ENCODE results near the gene SSH2.
A peak's percentile ranks its signal among the peaks of the same experiment; 100 is the strongest.

SSH2 gene

DNA sequence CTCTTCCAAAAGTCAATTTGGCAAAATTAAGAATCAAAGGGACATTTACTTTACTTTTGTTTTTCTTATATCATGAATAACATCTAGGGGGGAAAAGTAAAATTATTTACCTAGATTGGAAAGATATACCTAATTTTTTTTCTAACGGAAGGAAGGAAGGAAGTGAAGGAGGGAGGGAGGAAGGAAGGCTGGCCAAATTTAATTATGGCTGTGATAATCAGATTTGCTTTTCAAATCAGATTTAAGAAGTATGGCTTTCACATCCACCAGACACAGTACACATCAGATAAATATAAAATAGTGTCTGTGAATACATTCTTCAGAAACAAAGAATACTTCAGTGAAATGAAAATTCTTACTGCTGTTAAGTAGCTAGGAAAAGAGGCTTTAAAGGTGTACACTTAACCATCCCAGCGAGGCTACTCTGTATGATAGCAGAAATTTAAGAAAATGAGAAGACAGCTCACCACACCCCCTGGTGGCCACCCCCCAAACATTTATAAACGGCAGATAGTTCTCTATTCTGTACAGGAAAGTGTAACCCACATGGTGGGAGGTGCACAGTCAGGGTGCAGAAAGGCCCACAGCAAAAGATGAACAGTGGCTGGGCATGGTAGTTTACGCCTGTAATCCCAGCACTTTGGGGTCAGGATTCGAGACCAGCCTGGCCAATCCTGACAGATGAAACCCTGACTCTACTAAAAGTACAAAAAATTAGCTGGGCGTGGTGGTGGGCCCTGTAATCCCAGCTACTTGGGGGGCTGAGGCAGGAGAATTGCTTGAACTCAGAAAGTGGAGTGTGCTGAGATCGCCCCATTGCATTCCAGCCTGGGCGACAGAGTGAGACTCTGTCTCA lies 150.8 kb downstream of the SSH2 start:
- DNase-seq (peak; percentile 82), ATAC-seq (peak; percentile 99)

DNA sequence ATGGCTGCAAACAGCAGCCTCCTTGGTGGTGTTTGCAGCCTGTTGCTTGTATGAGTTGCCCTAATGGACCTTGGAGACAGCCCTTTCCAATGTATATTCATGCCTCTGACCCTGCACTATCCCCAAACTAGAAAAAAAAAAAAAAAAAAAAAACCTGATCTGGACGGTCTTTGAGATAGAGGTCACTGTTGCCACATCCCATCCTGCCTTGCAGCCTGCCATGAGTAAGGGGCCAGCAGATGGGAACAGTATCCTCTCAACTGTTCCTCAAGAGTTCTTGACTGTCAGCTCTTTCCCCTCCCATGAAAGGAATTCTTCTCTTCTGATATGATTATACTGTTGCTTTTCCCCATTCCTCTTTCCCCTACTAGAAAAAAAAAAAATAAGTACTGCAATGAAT lies 152.4 kb downstream of the SSH2 start:
- no peak for ATAC-seq
- no peak for DNase-seq

DNA sequence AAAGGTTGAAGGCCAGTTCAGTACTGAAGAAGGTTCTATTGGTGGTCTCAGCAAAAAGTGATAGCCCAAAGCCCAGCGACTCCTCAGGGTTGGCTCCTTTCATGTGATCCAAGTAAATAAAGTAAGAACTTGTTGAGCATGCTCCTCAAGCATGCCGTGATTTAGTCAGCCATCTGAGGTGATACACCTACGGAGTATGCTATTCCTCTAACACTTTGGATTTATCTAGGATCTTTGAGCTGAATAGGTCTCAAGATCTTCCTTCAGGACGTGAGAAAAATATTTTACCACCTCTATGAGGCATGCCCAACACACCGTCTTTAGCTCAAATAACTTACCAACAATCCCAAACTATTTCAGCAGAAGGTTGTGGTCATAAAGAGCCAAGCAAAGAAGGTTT lies 154.0 kb downstream of the SSH2 start:
- DNase-seq (no peak), ATAC-seq (no peak)

DNA sequence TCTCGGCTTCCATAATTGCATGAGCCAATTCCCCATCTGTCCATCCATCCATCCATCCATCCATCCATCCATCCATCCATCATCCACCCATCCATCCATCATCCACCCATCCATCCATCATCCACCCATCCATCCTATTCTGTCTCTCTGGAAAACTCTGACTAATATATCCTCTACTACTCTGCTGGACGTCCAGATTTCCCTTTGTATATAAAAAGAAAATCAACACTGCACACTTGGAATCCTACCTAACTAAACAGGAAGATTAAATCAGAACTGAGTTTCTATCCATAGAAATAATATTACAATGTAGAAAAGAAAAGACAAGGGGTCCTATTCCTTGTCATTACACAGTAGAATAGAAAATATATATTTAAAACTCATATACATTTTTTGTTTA lies 157.0 kb downstream of the SSH2 start:
- ATAC-seq (no peak), DNase-seq (no peak)

DNA sequence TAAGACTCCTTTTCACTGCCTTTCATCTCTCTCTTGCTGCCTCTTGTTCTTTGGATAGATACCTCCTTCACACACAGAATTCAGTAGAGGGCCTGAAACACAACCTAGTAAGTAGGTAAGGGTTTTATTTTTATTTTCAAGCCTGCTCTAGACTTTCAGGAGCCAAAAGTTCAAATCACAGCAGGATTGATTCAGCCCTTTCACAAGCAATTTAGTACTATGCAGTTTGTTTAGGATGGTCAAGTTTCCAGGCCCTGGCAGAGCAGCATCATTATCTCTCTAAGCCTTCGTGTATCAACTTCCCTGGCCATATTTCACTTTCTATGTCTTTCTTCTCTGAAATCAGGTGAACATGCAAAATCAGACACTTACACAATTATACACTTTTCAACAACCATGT lies 158.5 kb downstream of the SSH2 start:
- no peak for DNase-seq
- ATAC-seq, result no peak

DNA sequence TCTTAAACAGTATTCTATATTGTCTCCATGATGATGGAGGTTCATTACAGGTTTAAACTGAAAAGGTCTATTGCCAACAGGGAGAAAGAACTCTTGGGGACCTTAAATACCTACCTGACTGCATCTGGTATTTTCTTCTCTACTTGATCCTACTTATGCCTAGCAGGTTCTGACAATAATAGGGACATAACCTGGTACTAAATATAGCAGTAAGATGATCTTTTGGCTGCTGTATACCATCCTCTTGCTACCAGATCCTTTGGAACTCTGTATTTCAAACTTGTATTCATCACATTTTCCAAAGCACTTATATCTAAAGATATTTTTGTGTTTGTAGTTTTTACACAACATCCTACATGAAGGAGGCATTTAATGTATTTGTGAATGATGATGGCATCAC lies 160.8 kb downstream of the SSH2 start:
- DNase-seq (no peak), ATAC-seq (no peak)

DNA sequence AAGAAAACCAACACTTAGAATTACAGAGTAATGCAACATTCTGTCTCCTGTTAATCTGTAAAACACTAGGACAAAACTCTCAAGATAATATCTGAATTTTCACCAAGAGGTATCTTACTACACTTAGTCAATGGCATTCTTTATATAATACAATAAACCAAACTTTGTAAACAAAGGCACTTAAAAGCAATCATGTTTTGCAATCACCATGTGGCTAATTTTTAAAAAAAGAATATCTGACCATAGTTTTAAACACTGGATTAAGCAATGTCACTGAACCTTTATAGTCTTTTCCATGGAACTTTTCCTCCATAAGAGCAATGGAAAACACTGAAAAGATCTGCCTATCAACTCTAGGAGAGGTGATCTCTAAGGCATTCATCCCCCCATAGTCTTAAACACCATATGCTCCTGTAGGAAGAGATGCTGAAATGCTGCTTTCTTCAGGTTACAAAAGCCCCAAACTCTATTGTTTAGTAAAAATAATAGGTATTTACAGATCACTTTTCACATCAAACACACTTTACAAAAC lies 163.2 kb downstream of the SSH2 start:
- DNase-seq, result no peak
- no peak for ATAC-seq

DNA sequence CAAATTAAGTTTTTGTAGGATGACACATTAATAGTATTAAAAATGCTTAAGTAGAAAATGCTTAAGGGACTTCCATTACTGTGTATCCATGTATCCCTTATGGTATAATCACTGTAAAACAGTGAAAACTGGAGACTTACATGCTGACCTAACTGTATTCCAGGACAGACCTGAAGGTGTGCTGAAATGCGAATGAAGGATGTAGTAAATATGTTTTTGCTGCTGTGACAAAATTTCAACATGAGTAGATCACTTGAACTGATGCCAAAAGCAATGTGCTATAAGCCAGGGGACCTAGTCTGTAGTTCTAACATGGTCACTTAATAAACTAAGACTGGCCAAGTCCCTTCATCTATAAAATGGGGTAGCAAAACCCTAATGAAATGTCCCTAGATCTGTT lies 165.3 kb downstream of the SSH2 start:
- DNase-seq, result no peak

DNA sequence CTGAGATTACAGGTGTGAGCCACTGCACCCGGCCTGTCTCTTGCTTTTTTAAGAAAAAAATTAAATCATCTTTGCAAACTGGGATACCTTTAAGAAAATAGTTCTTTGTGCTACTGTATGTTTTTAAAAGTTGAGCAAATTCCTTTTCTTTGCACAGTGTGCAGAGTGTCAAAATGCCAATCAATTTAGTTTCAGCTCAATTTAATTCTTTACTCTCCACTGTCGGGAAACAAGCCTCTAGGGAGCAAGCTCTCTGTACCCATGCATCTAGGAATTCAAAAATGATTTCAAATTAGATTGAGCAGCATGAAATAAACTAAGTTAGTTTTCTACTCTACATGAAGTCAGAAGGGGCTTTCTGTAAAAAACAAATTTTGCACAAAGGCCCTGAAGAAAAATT lies 165.8 kb downstream of the SSH2 start:
- DNase-seq, result no peak
- ATAC-seq, result no peak

More for the DNA sequence above, 165.3 kb downstream of the SSH2 start:
- ATAC-seq, result no peak

DNA sequence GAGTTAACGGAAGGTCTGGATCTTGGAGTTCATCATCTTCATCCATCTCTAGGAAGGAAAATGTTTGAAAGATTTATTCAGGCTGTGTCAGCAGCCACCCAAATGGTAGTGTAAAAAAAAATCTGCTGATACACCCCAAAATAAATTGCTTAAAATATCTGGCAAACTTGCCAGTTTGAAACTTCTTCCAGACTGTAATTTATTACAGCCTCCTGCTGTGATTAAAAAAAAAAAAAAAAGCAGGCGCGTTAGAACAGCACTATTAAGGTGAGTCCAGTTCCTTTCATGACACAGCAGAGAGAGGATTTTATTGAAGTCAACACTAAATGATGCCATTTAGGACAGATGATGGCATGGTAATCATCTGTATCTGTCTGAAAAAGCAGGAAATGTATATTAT lies 166.8 kb downstream of the SSH2 start:
- DNase-seq, result no peak
- ATAC-seq, result no peak

DNA sequence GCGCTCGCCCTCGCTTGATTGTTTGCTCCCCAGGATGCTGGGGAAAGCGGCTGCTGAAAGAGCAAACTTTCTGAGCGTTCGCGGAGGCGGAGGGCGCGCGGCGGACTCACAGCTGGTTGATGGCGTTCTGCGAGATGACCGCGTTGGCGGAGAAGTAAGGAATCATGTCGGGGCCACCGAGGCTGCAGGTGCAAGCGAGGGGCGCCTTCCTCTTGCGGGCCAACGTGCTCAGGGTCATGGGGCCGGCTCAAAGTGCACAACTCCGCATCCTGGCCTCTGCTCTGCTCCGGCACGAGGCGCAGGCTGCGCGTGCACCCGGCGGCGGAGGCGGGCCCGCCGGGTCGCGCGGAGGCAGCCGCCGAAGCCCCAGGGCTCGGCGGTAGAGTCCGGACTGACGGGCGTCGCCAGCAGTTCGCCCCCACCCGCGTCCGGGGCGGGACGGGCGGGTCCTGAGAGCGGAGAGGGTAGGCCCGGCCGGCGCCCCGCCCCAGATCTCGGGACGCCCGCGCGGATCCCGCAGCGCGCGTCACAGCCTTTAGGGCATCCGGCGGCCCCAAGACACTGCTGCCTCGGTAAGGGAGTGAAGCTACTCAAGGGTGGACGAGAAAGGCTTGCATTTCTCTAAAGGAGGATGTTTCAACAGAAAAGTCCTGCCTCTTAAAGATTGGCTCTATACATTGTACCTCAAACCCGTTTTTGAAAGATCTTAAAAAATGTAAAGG lies 168.8 kb downstream of the SSH2 start:
- DNase-seq, result peak; percentile 96
- ATAC-seq, result peak; percentile 95

DNA sequence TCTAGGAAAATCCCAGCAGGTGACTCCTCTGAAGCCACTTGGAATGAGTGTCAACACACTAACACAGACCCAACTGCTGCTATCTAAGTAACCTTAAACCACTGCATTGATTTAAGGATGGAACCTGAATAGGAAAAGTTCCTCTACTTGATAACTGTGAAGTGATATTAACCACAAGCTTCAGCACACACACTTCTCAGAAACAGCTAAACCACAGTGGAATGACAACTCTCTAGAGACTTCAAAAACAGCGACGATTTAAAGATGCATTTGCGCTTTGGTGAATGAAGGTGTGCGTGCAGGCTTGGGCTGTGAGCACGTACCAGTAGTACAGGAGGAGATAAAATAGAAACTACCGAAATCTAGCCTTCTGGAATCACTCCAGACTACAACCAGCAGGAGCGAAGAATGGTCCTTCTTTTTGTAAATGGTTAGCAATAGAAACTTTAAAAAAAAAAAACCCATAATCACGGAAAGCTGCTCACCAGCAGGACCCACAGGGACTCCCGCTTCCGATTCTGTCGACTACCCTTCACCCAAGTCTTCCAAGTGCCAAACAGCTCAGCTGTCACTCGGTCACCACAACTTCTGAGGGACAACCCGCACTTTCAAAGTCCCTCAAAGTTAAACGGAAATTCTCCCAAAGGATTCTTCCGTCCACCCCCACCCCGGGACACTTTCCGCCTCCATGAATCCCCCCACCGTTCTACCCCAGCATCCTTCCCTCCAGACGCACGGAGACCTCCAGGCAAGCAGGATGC lies 169.6 kb downstream of the SSH2 start:
- peak; percentile 43 for DNase-seq
- ATAC-seq, result peak; percentile 61

DNA sequence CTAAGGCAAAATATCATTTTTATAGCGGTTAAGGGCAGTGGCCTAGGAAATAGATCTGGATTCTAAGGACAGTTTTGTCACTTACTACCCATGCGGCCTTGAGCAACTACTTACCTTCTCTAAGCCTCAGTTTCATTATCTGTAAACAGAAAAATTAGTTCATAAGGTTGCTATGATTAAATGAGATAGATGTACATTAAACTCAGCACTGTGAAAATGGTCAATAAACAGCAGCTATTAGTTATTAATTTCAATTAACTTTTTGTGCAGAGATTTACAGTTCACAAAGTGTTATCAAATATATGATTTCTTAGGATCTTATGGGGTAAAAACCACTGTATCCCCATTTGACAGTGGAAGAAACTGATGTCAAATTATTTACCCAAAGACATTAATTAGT lies 171.8 kb downstream of the SSH2 start:
- ATAC-seq (no peak), DNase-seq (no peak)

DNA sequence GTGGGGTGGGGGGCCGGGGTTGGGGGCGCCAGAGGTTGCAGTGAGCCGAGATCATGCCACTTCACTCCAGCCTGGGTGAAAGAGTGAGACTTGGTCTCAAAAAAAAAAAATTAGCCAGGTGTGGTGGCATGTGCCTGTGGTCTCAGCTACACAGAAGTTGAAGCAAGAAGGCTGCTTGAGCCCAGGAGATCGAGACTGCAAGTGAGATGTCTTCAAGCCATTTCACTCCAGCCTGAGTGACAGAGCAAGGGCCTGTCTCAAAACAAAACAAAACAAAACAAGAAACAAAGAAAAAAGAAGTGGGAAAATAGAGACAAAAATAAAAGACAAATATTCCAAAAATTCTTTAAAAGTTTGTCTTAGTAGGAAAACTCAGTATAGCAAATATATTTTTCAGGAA lies 172.2 kb downstream of the SSH2 start:
- DNase-seq, result no peak
- no peak for ATAC-seq

DNA sequence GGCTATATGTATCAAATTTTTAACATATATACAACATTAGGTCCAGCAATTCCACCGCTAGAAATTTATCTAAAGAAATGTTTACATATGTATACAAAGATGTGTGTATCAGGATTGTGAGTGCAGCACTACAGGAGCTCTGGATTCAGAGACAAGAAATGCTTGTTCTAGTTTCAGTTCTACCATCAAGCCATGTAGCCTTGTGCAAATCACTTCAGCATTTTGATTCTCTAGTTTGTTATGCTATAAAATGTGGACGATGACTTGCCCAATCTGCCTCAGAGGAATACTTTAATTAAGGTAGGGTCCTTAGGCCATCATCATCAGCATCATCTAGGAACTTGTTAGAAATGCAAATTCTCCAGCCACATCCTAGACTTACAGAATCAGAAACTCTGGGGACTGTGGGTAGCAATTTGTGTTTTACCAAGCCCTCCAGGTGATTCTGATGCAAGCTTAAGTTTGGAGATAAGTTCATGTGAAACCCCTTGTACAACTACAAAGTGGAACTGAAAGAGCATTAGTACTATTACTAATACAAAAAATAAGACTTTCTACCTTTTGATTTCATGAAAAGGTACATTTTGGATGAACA lies 176.1 kb downstream of the SSH2 start:
- peak; percentile 26 for ATAC-seq

DNA sequence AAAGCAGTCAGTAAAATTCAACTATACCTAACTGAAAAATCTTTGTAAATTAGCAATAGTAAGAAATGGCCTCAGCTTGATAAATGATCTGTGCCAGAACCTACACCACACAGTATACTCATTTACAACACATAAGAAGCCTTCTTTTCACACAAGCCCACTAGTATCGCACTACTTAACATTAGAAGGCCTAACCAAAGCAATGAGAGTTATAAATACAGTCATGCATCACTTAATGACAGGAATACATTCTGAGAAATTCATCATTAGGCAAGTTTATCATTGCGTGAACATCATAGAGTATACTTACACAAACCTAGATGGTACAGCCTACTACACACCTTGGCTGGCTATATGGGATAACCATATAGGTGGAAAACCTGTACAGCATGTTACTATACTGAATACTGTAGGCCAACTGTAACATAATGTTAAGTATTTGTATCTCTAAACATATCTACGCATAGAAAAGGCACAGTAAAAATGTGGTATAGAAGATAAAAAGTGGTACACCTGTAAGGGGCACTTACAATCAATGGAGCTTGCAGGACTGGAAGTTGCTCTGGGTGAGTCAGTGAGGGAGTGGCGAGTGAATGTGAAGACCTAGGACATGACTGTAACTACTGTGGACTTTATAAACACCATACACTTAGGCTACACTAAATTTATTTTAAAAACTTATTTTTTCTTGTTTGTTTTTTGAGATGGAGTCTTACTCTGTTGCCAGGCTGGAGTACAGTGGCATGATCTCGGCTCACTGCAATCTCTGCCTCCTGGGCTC lies 180.8 kb downstream of the SSH2 start:
- DNase-seq (no peak), ATAC-seq (no peak)

More for the DNA sequence above, 176.1 kb downstream of the SSH2 start:
- no peak for DNase-seq

DNA sequence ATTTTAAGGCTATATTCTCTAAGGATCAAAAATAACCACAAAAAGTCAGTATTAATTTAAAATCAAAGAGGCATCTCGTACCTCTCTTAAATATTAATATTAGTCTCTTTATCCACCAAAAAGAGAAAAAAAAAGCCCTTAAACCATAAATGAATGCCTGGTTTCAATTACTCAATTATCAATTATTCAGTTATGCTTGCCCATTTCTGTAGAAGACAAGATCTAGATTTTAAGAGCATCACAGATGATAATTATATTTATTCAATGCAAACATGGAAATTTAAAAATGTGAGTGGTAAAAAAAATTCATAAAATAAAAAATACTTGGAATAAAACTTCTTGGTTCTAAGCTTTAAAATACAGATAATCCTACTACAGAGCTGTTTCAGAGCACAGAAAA lies 181.6 kb downstream of the SSH2 start:
- ATAC-seq (no peak), DNase-seq (no peak)

DNA sequence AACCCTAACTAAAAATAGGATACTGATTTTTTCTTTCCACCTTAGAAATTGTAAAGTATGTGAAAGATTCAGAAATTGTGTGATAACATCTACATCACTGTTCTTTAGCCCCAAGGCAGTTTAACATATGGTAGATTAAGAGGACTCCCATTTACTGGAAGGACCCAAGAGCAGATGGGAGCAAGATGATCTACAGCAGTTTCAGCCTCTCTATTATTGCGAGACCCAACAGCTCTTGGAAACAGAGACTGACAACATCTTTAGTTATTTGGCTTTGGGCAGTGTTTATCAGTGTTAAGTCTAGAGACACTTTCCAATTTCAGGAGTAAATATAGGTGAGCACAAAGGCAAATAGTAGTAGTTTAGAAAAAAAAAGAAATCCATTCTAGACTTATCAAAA lies 182.4 kb downstream of the SSH2 start:
- DNase-seq (no peak), ATAC-seq (no peak)

DNA sequence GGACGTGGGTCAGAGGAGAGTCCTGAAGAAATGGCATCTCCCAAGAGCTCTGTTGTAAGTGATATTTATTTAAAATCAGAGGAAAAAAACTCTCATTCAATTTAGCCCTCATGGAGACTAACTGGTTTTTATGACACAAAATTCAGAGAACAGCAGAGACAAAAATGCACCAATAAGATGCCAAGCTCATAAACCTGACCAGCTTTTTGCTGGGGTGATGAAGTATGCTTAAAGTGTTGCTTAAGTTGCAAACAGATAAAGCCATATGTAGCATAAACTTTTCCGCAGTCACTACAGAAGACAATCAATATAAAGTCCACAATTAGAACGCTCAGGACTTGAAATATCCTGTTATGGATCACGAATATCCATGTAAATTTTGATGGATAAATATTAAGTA lies 183.4 kb downstream of the SSH2 start:
- DNase-seq, result no peak

DNA sequence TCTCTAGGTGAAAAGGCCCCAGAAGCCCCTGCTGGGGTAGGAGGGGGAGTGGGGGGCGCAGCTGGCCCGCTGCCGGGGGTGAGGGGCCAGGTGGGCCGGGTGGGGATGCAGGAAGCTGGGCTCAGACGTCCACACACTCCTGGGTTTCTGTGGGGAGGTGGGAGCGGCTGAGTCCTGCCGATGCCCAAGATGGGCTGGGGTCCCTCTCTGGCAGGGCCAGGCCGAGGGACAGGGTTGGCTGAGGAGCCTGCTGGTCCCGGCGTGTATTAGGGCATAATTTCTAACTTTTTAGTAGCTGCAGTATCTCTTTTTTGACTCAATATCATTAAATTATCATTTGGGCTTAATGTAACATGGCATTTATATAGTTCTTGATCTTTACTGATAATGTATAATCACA lies 185.9 kb downstream of the SSH2 start:
- ATAC-seq (no peak), DNase-seq (no peak)

More for the DNA sequence above, 183.4 kb downstream of the SSH2 start:
- no peak for ATAC-seq

DNA sequence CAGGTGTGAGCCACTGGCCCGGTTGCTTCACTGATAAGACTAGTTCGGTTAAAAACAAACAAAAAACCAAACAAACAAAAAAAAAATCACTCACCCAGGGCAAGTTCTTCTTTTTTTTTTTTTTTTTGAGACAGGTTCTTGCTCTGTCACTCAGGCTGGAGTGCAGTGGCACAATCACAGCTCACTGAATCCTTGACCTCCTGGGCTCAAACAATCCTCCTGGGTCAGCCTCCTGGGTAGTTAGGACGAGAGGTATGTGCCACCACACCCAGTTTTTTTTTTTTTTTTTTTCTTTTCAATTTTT lies 187.9 kb downstream of the SSH2 start:
- ATAC-seq, result no peak
- DNase-seq, result no peak

DNA sequence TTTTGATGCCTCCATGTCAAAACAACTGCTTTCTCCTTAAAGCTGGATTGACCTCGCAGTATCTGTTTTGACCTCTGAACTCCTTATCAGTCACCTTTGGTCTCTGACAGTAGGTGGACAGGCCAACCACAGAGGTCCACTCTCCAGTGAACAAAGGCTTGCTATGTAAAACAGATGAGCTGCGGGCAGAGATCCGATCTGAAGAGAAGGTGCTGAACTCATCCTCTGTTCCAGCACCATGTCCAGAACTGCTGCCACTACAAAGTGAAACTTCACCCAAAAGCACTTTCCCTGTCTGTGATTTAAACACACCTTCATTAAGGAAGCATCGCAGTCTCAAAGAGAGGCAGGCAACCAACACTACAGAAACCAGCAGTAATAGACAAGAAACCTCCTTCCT lies 190.0 kb downstream of the SSH2 start:
- ATAC-seq (no peak), DNase-seq (no peak)
